Measurements from ENCODE around the gene COL27A1.
A peak's percentile ranks its signal among the peaks of the same experiment; 100 is the strongest.
"Not testable (repeated sequence)": the region's sequence is repeated elsewhere in the genome, so short reads cannot be mapped to it uniquely, and the experiment has no call there.

COL27A1 gene

GRCh38 chr9:114321759-114322158, 166.4 kb downstream of the COL27A1 start:
- no peak for DNase-seq (ENCODE audit: low spot score in 2 of 2)
- Mint-ChIP-seq H3K4me1 (no peaks in the 10 kb centered on the region), H3K27me3 (peaks cover 7% of the 10 kb centered on the region), H3K4me3 (no peak overlapping the region), H3K36me3 (no peaks in the 10 kb centered on the region), H3K27ac (no peak overlapping the region), H3K9me3 (no peaks in the 10 kb centered on the region)
- no peak for ATAC-seq (ENCODE audit: low read depth)

DNA sequence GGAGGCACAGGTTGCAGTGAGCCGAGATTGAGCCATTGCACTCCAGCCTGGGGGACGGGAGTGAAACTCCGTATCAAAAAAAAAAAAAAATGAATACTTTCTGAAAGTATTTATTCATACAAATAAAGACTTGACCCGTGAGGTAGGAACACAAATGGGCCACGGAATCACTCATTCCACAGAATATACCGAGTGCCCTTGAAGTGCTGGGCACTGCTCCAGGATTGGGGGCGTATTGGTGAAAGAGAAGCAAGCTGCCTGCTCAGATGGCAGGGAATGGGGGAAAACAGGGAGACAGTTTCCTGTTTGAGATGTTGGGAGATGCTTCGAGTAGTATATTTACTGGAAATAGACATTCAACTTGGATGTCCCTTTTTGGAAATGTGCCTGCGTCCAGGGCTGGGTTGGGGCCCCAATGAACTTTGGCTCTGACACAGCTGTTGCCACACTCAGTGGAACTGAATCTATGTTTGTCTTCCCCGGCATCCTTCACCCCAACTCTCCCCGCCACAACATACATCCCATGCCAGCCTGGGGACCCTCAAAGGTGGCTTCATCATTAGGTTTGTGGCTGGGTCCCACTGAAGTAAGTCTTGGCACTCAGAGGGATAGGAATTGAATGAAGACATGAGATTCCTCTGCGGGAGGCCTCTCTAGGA, 167.0 kb downstream of the COL27A1 start:
- not testable (repeated sequence) for ATAC-seq (ENCODE audit: low read depth); H3K4me3 Mint-ChIP-seq; H3K27me3 Mint-ChIP-seq; DNase-seq (ENCODE audit: low spot score in 2 of 2); H3K9me3 Mint-ChIP-seq; H3K4me1 Mint-ChIP-seq; H3K27ac Mint-ChIP-seq; H3K36me3 Mint-ChIP-seq

GRCh38 chr9:114322831-114323531, 167.6 kb downstream of the COL27A1 start, which contains the start of gene ORM1:
TSS of gene ORM1 (plus strand) at chr9:114323098. CDS start at chr9:114323134, 36 bp downstream.
- not testable (repeated sequence) for H3K4me3 Mint-ChIP-seq; H3K4me1 Mint-ChIP-seq; H3K36me3 Mint-ChIP-seq; H3K27me3 Mint-ChIP-seq; H3K27ac Mint-ChIP-seq; DNase-seq (ENCODE audit: low spot score in 2 of 2); ATAC-seq (ENCODE audit: low read depth); H3K9me3 Mint-ChIP-seq

DNA sequence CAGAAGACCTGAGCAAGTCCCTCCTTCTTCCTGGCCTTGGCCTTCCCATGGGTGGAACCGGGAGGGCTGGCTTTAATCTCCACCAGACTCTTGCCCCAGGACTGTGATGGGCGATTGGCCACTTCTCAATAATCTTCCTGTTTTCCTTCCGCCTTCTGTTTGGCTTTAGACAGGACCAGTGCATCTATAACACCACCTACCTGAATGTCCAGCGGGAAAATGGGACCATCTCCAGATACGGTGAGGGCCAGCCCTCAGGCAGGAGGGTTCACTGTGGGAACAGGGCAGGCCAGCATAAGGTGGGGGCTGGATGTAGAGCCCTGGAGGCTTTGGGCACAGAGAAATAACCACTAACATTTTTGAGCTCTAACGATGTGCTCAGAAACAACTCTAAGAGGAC, 168.5 kb downstream of the COL27A1 start:
- not testable (repeated sequence) for H3K4me3 Mint-ChIP-seq; H3K4me1 Mint-ChIP-seq; H3K27me3 Mint-ChIP-seq; H3K36me3 Mint-ChIP-seq; ATAC-seq (ENCODE audit: low read depth); H3K27ac Mint-ChIP-seq; DNase-seq (ENCODE audit: low spot score in 2 of 2); H3K9me3 Mint-ChIP-seq

DNA sequence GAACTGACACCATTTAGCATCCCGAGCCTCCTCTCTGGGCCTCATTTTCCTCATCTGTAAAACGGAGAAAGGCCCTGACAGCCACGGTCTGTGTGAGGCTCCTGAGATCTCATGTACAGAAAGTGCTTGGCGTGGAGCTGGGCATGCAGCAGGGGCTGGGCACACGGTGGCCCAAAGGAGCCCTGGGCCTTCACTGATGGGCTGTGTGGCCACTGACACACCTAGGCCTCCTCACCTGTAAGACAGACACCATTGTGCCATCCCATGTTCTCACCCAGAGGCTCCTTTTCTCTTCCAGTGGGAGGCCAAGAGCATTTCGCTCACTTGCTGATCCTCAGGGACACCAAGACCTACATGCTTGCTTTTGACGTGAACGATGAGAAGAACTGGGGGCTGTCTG, 169.2 kb downstream of the COL27A1 start:
- H3K4me3 Mint-ChIP-seq: no peak overlapping the region
- ATAC-seq (ENCODE audit: low read depth): no peak
- DNase-seq (ENCODE audit: low spot score in 2 of 2): no peak
- no peak overlapping the region for H3K27ac Mint-ChIP-seq
- H3K4me1 Mint-ChIP-seq: no peaks in the 10 kb centered on the region
- H3K36me3 Mint-ChIP-seq: no peaks in the 10 kb centered on the region
- H3K27me3 Mint-ChIP-seq: peaks cover 2% of the 10 kb centered on the region
- H3K9me3 Mint-ChIP-seq: no peaks in the 10 kb centered on the region

DNA sequence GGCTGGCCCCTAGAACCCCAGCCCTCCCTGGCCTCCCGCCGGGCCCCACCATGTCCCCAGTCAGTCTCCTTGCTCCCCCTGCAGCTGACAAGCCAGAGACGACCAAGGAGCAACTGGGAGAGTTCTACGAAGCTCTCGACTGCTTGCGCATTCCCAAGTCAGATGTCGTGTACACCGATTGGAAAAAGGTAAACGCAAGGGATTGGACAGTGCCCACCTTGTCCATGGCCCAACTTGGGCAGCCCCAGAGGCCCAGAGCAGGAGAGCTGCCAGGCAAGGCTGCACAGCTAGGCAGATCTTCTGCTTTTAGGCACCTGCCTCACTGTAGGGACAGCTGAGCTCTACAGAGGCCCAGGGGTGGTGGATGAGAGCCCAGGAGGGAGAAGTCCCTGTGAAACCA, 169.6 kb downstream of the COL27A1 start:
- H3K4me1 Mint-ChIP-seq; H3K27ac Mint-ChIP-seq; H3K9me3 Mint-ChIP-seq; H3K36me3 Mint-ChIP-seq; DNase-seq (ENCODE audit: low spot score in 2 of 2); H3K4me3 Mint-ChIP-seq; H3K27me3 Mint-ChIP-seq: not testable (repeated sequence)
- ATAC-seq (ENCODE audit: low read depth): peak; percentile 26

GRCh38 chr9:114325684-114326254, 170.4 kb downstream of the COL27A1 start:
- H3K27me3 Mint-ChIP-seq; H3K4me3 Mint-ChIP-seq; H3K27ac Mint-ChIP-seq; H3K9me3 Mint-ChIP-seq; H3K4me1 Mint-ChIP-seq; H3K36me3 Mint-ChIP-seq; DNase-seq (ENCODE audit: low spot score in 2 of 2); ATAC-seq (ENCODE audit: low read depth): not testable (repeated sequence)

GRCh38 chr9:114327749-114328148, 172.4 kb downstream of the COL27A1 start:
- peaks cover 5% of the 10 kb centered on the region for H3K4me1 Mint-ChIP-seq
- DNase-seq (ENCODE audit: low spot score in 2 of 2) (no peak), ATAC-seq (ENCODE audit: low read depth) (no peak)
- H3K27ac Mint-ChIP-seq: no peak overlapping the region
- H3K36me3 Mint-ChIP-seq: no peaks in the 10 kb centered on the region
- H3K9me3 Mint-ChIP-seq: no peaks in the 10 kb centered on the region
- no peaks in the 10 kb centered on the region for H3K27me3 Mint-ChIP-seq
- H3K4me3 Mint-ChIP-seq: no peak overlapping the region

DNA sequence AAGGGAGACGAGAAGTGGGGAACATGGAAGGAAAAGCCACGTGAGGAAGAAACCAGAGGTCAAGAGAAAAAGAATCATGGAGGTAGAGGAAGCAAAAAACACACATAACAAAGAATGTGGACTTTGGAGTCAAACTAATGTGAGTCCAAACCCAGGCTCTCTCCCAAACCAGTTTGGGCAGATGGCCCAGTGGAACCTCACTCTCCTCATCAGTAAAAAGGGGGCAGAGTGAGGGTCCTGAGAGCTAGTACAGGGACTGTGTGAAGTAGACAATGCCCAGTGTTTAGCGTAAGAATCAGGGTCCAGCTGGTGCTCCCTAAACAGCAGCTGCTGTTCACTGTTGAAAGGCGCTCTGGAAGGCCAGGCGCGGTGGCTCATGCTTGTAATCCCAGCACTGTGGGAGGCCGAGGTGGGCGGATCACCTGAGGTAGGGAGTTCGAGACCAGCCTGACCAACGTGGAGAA, 173.1 kb downstream of the COL27A1 start:
- H3K9me3 Mint-ChIP-seq; ATAC-seq (ENCODE audit: low read depth); H3K27me3 Mint-ChIP-seq; H3K36me3 Mint-ChIP-seq; DNase-seq (ENCODE audit: low spot score in 2 of 2); H3K27ac Mint-ChIP-seq; H3K4me3 Mint-ChIP-seq; H3K4me1 Mint-ChIP-seq: not testable (repeated sequence)

- ATAC-seq (ENCODE audit: low read depth); H3K4me1 Mint-ChIP-seq; DNase-seq (ENCODE audit: low spot score in 2 of 2); H3K27ac Mint-ChIP-seq; H3K4me3 Mint-ChIP-seq; H3K36me3 Mint-ChIP-seq; H3K27me3 Mint-ChIP-seq; H3K9me3 Mint-ChIP-seq: not testable (repeated sequence)
These were observed 173.7 kb downstream of the COL27A1 start for GRCh38 chr9:114328937-114329624.

DNA sequence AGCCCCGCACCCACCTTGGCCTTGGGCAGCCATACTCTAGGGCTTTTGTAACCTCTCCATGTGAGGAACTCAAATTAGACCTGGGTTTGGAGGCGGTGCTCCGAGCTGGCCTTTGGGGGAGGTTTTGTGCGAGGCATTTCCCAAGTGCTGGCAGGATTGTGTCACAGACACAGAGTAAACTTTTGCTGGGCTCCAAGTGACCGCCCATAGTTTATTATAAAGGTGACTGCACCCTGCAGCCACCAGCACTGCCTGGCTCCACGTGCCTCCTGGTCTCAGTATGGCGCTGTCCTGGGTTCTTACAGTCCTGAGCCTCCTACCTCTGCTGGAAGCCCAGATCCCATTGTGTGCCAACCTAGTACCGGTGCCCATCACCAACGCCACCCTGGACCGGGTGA, 174.3 kb downstream of the COL27A1 start, which contains the start of gene ORM2:
Gene ORM2 (plus strand): TSS at position 245 of the 398 bp plus-strand sequence. CDS start 36 bp downstream, at position 281.
- H3K27ac Mint-ChIP-seq: peak within 1 kb of the TSS; percentile 31
- H3K4me3 Mint-ChIP-seq; H3K4me1 Mint-ChIP-seq; H3K36me3 Mint-ChIP-seq; ATAC-seq (ENCODE audit: low read depth); DNase-seq (ENCODE audit: low spot score in 2 of 2); H3K27me3 Mint-ChIP-seq; H3K9me3 Mint-ChIP-seq: not testable (repeated sequence)

GRCh38 chr9:114330636-114331035, 175.3 kb downstream of the COL27A1 start:
- Mint-ChIP-seq H3K36me3 (peaks cover 6% of the 10 kb centered on the region), H3K4me3 (no peak overlapping the region), H3K4me1 (peaks cover 8% of the 10 kb centered on the region), H3K9me3 (no peaks in the 10 kb centered on the region), H3K27me3 (no peaks in the 10 kb centered on the region), H3K27ac (peak overlapping the region; percentile 31)
- ATAC-seq (ENCODE audit: low read depth) (no peak), DNase-seq (ENCODE audit: low spot score in 2 of 2) (no peak)

GRCh38 chr9:114331229-114332195, 176.2 kb downstream of the COL27A1 start:
- H3K9me3 Mint-ChIP-seq; H3K4me1 Mint-ChIP-seq; H3K36me3 Mint-ChIP-seq; H3K27me3 Mint-ChIP-seq; DNase-seq (ENCODE audit: low spot score in 2 of 2); H3K4me3 Mint-ChIP-seq: not testable (repeated sequence)
- peak overlapping the region; percentile 45 for H3K27ac Mint-ChIP-seq
- ATAC-seq (ENCODE audit: low read depth): peak; percentile 28
